Measurements from ENCODE around the gene ZNF236.

DNA sequence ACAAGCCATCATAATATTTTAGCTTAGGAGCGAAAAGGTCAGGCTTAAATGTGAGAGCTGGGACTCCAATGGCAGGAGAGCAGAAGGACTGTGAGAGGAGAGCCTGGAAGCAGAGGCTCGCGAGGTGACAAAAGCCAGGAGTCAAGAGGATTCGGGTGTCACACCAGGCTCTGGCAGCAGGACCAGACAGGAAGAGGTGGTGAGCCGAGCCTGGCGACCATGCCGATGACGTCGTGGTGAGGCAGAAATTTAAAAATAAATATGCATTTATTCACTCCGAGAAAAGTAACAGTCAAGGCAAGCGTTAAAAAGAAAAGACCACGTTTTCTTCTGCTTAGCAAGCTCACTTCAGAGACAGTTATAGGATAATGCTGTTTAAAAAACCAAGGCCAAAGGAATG, 31.3 kb upstream of the ZNF236 start:
- TF ChIP-seq, protein P1, sequence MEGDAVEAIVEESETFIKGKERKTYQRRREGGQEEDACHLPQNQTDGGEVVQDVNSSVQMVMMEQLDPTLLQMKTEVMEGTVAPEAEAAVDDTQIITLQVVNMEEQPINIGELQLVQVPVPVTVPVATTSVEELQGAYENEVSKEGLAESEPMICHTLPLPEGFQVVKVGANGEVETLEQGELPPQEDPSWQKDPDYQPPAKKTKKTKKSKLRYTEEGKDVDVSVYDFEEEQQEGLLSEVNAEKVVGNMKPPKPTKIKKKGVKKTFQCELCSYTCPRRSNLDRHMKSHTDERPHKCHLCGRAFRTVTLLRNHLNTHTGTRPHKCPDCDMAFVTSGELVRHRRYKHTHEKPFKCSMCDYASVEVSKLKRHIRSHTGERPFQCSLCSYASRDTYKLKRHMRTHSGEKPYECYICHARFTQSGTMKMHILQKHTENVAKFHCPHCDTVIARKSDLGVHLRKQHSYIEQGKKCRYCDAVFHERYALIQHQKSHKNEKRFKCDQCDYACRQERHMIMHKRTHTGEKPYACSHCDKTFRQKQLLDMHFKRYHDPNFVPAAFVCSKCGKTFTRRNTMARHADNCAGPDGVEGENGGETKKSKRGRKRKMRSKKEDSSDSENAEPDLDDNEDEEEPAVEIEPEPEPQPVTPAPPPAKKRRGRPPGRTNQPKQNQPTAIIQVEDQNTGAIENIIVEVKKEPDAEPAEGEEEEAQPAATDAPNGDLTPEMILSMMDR (IDR thresholded peaks at IDR 0.05) = no peak
- TF ChIP-seq EP300 (IDR thresholded peaks at IDR 0.05) (no peak), POLR2A (IDR thresholded peaks at IDR 0.05) (no peak), POLR2AphosphoS5 (IDR thresholded peaks at IDR 0.05) (no peak)
